ENCODE measurements around the gene NINL.
A peak's percentile ranks its signal among the peaks of the same experiment; 100 is the strongest.

DNA sequence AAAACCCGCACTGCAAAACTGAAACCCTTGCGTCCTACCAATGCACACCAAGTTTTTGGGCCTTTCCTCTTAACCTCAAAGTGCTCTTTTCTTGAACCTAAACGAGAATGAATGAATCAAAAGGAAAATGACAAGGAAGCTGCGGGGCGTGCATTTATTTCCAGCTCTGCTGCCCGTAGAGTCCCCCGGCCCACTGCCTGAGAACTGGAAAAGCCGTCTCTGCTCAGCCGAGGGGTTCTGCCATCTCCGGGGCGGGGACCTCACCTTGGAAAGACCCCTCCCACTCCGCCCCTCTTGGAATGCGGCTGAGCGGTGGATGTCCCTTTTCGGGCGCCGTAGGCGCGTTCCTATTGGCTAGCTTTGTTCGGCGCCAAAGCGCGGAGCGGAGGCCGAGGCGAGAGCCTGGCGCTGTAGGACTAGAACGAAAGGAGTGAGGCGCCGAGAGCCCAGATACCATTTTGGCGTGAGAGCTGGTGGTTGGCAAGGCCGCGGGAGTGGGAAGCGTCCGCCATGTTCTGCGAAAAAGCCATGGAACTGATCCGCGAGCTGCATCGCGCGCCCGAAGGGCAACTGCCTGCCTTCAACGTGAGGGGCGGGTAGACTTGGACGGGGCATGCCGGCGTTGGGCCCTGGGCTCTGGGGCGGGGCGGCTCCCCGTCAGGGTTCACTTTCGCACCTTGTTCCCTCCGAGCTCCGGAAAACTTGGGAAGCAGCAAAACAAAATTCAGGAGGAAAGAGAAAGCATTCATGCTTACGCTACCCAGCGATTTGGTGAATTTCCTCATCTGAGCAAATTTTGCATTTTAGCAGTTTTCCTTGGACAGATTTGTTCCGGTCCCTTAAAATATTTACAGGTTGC is 177.8 kb downstream of the NINL start, which contains the start of gene GINS1:
- TF ChIP-seq CTCF (IDR thresholded peaks at IDR 0.05), result no peak
- TF ChIP-seq POLR2A (IDR thresholded peaks at IDR 0.05), result peak; percentile 42
